ENCODE measurements around the gene PCDHGA12. TPM values are rescaled to one million over a fixed set of nuclear protein-coding genes. Genes with fewer than 3 reads are reported as not detected.

Gene PCDHGA12
- total and polyA plus RNA-seq, 10 of the 15 experiments (the other 5 are each of a cell fraction or from before 2014, with no cell fraction given): 0.04 to 0.79 (median 0.36) TPM; not detected in 2

GRCh38 chr5:141479776-141480175 lies 49.5 kb downstream of the PCDHGA12 start (continued):
- TF ChIP-seq RB1 (IDR thresholded peaks at IDR 0.05; ENCODE audit: borderline replicate concordance): no peak
- TF ChIP-seq CREM (IDR thresholded peaks at IDR 0.05; ENCODE audit: low read depth): no peak
- TF ChIP-seq, protein P1, sequence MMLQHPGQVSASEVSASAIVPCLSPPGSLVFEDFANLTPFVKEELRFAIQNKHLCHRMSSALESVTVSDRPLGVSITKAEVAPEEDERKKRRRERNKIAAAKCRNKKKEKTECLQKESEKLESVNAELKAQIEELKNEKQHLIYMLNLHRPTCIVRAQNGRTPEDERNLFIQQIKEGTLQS (IDR thresholded peaks at IDR 0.05; ENCODE audit: borderline replicate concordance, extremely low read depth, low read depth, low read length): no peak
- TF ChIP-seq YY1 (IDR thresholded peaks at IDR 0.05; ENCODE audit: low read depth, low read length): no peak
- no peak for TF ChIP-seq NR2C2 (IDR thresholded peaks at IDR 0.05; ENCODE audit: borderline replicate concordance, control insufficient read depth, insufficient read length, low read depth)
- TF ChIP-seq MEF2A (IDR thresholded peaks at IDR 0.05; ENCODE audit: insufficient read depth, low read depth, low read length): no peak

Other genes with a start within 250 kb of the PCDHGA12 start
Only the 7 nearest of the 35 such genes appear.
- not detected in 2 replicates for gene PCDHGA8, start 37.9 kb upstream of the PCDHGA12 start, total RNA-seq (2014; rRNA removed)
- 0.04 and 0.05 TPM in 2 replicates for gene PCDHGA8, start 37.9 kb upstream of the PCDHGA12 start, total RNA-seq (2014; rRNA removed; fragmentation: Illumina TruSeq; extraction: Trizol)
- gene PCDHGA8, start 37.9 kb upstream of the PCDHGA12 start, total RNA-seq (2021): not detected in 2 replicates
- gene PCDHGA8, start 37.9 kb upstream of the PCDHGA12 start, polyA plus RNA-seq (2011; rRNA removed): 0.01 TPM in 2 replicates
- 0.05 TPM in 1 of 2 replicates, not detected in the other for gene PCDHGA8, start 37.9 kb upstream of the PCDHGA12 start, polyA plus RNA-seq (2014; fragmentation: Illumina TruSeq; extraction: Trizol)
- not detected for gene PCDHGA8, start 37.9 kb upstream of the PCDHGA12 start, polyA plus RNA-seq (2014; fragmentation: Nextera tagmentation; extraction: Ambion mirVana)
- gene PCDHGA8, start 37.9 kb upstream of the PCDHGA12 start, polyA plus RNA-seq (2014; rRNA removed): 0.05 TPM in 1 of 2 replicates, not detected in the other
- gene PCDHGA8, start 37.9 kb upstream of the PCDHGA12 start, polyA plus RNA-seq (2016; fragmentation: Nextera tagmentation; extraction: Ambion mirVana): not detected
- 1.4 and 1.9 TPM in 2 replicates for gene PCDHGB5, start 32.6 kb upstream of the PCDHGA12 start, total RNA-seq (2014; rRNA removed)
- gene PCDHGB5, start 32.6 kb upstream of the PCDHGA12 start, total RNA-seq (2014; rRNA removed; fragmentation: Illumina TruSeq; extraction: Trizol): 1.3 TPM in 2 replicates
- 1.8 and 2.3 TPM in 2 replicates for gene PCDHGB5, start 32.6 kb upstream of the PCDHGA12 start, total RNA-seq (2021)
- 0.07 TPM in 1 of 2 replicates, not detected in the other for gene PCDHGB5, start 32.6 kb upstream of the PCDHGA12 start, polyA plus RNA-seq (2011; rRNA removed)
- 1.1 TPM in 2 replicates for gene PCDHGB5, start 32.6 kb upstream of the PCDHGA12 start, polyA plus RNA-seq (2014; fragmentation: Illumina TruSeq; extraction: Trizol)
- gene PCDHGB5, start 32.6 kb upstream of the PCDHGA12 start, polyA plus RNA-seq (2014; fragmentation: Nextera tagmentation; extraction: Ambion mirVana): under 1 TPM in 1 of 2 experiments, not detected in 1; 0.02 TPM
- 0.95 TPM in 2 replicates for gene PCDHGB5, start 32.6 kb upstream of the PCDHGA12 start, polyA plus RNA-seq (2014; rRNA removed)
- gene PCDHGB5, start 32.6 kb upstream of the PCDHGA12 start, polyA plus RNA-seq (2016; fragmentation: Nextera tagmentation; extraction: Ambion mirVana): 1 to 10 TPM; 1.4 to 2.3 TPM
- gene PCDHGA9, start 27.7 kb upstream of the PCDHGA12 start, total RNA-seq (2014; rRNA removed): 0.38 and 0.62 TPM in 2 replicates
- 0.51 and 0.63 TPM in 2 replicates for gene PCDHGA9, start 27.7 kb upstream of the PCDHGA12 start, total RNA-seq (2014; rRNA removed; fragmentation: Illumina TruSeq; extraction: Trizol)
- 0.54 and 0.56 TPM in 2 replicates for gene PCDHGA9, start 27.7 kb upstream of the PCDHGA12 start, total RNA-seq (2021)
- gene PCDHGA9, start 27.7 kb upstream of the PCDHGA12 start, polyA plus RNA-seq (2011; rRNA removed): 0.09 and 0.10 TPM in 2 replicates
- gene PCDHGA9, start 27.7 kb upstream of the PCDHGA12 start, polyA plus RNA-seq (2014; fragmentation: Illumina TruSeq; extraction: Trizol): 0.15 and 0.46 TPM in 2 replicates
- gene PCDHGA9, start 27.7 kb upstream of the PCDHGA12 start, polyA plus RNA-seq (2014; fragmentation: Nextera tagmentation; extraction: Ambion mirVana): not detected
- 0.38 and 0.44 TPM in 2 replicates for gene PCDHGA9, start 27.7 kb upstream of the PCDHGA12 start, polyA plus RNA-seq (2014; rRNA removed)
- gene PCDHGA9, start 27.7 kb upstream of the PCDHGA12 start, polyA plus RNA-seq (2016; fragmentation: Nextera tagmentation; extraction: Ambion mirVana): under 1 TPM; 0.08 to 0.15 TPM
- gene PCDHGB6, start 22.5 kb upstream of the PCDHGA12 start, total RNA-seq (2014; rRNA removed): 0.34 and 0.49 TPM in 2 replicates
- gene PCDHGB6, start 22.5 kb upstream of the PCDHGA12 start, total RNA-seq (2014; rRNA removed; fragmentation: Illumina TruSeq; extraction: Trizol): 0.51 and 0.54 TPM in 2 replicates
- 0.80 and 1.0 TPM in 2 replicates for gene PCDHGB6, start 22.5 kb upstream of the PCDHGA12 start, total RNA-seq (2021)
- gene PCDHGB6, start 22.5 kb upstream of the PCDHGA12 start, polyA plus RNA-seq (2011; rRNA removed): 0.07 and 0.10 TPM in 2 replicates
- 0.34 and 0.54 TPM in 2 replicates for gene PCDHGB6, start 22.5 kb upstream of the PCDHGA12 start, polyA plus RNA-seq (2014; fragmentation: Illumina TruSeq; extraction: Trizol)
- under 1 TPM; 0.07 to 0.10 TPM for gene PCDHGB6, start 22.5 kb upstream of the PCDHGA12 start, polyA plus RNA-seq (2014; fragmentation: Nextera tagmentation; extraction: Ambion mirVana)
- 0.28 and 0.60 TPM in 2 replicates for gene PCDHGB6, start 22.5 kb upstream of the PCDHGA12 start, polyA plus RNA-seq (2014; rRNA removed)
- under 1 TPM; 0.28 TPM for gene PCDHGB6, start 22.5 kb upstream of the PCDHGA12 start, polyA plus RNA-seq (2016; fragmentation: Nextera tagmentation; extraction: Ambion mirVana)
- 1.6 and 2.2 TPM in 2 replicates for gene PCDHGA10, start 17.5 kb upstream of the PCDHGA12 start, total RNA-seq (2014; rRNA removed)
- 1.5 and 1.6 TPM in 2 replicates for gene PCDHGA10, start 17.5 kb upstream of the PCDHGA12 start, total RNA-seq (2014; rRNA removed; fragmentation: Illumina TruSeq; extraction: Trizol)
- gene PCDHGA10, start 17.5 kb upstream of the PCDHGA12 start, total RNA-seq (2021): 1.8 and 1.9 TPM in 2 replicates
- gene PCDHGA10, start 17.5 kb upstream of the PCDHGA12 start, polyA plus RNA-seq (2011; rRNA removed): 0.26 and 0.39 TPM in 2 replicates
- 0.84 and 1.4 TPM in 2 replicates for gene PCDHGA10, start 17.5 kb upstream of the PCDHGA12 start, polyA plus RNA-seq (2014; fragmentation: Illumina TruSeq; extraction: Trizol)
- gene PCDHGA10, start 17.5 kb upstream of the PCDHGA12 start, polyA plus RNA-seq (2014; fragmentation: Nextera tagmentation; extraction: Ambion mirVana): under 1 TPM; 0.58 to 0.68 TPM
- gene PCDHGA10, start 17.5 kb upstream of the PCDHGA12 start, polyA plus RNA-seq (2014; rRNA removed): 0.77 and 0.94 TPM in 2 replicates
- gene PCDHGA10, start 17.5 kb upstream of the PCDHGA12 start, polyA plus RNA-seq (2016; fragmentation: Nextera tagmentation; extraction: Ambion mirVana): 1 to 10 TPM; 1.4 to 1.5 TPM
- gene PCDHGB7, start 12.8 kb upstream of the PCDHGA12 start, total RNA-seq (2014; rRNA removed): 0.49 and 0.68 TPM in 2 replicates
- gene PCDHGB7, start 12.8 kb upstream of the PCDHGA12 start, total RNA-seq (2014; rRNA removed; fragmentation: Illumina TruSeq; extraction: Trizol): 0.72 and 0.74 TPM in 2 replicates
- 1.3 and 1.5 TPM in 2 replicates for gene PCDHGB7, start 12.8 kb upstream of the PCDHGA12 start, total RNA-seq (2021)
- gene PCDHGB7, start 12.8 kb upstream of the PCDHGA12 start, polyA plus RNA-seq (2011; rRNA removed): 0.20 and 0.27 TPM in 2 replicates
- gene PCDHGB7, start 12.8 kb upstream of the PCDHGA12 start, polyA plus RNA-seq (2014; fragmentation: Illumina TruSeq; extraction: Trizol): 0.38 and 0.40 TPM in 2 replicates
- not detected for gene PCDHGB7, start 12.8 kb upstream of the PCDHGA12 start, polyA plus RNA-seq (2014; fragmentation: Nextera tagmentation; extraction: Ambion mirVana)
- gene PCDHGB7, start 12.8 kb upstream of the PCDHGA12 start, polyA plus RNA-seq (2014; rRNA removed): 0.32 and 0.41 TPM in 2 replicates
- gene PCDHGB7, start 12.8 kb upstream of the PCDHGA12 start, polyA plus RNA-seq (2016; fragmentation: Nextera tagmentation; extraction: Ambion mirVana): under 1 TPM; 0.35 to 0.74 TPM
- 1.9 and 2.9 TPM in 2 replicates for gene PCDHGA11, start 9.5 kb upstream of the PCDHGA12 start, total RNA-seq (2014; rRNA removed)
- 2.1 and 2.2 TPM in 2 replicates for gene PCDHGA11, start 9.5 kb upstream of the PCDHGA12 start, total RNA-seq (2014; rRNA removed; fragmentation: Illumina TruSeq; extraction: Trizol)
- 3.4 TPM in 2 replicates for gene PCDHGA11, start 9.5 kb upstream of the PCDHGA12 start, total RNA-seq (2021)
- gene PCDHGA11, start 9.5 kb upstream of the PCDHGA12 start, polyA plus RNA-seq (2011; rRNA removed): 0.45 and 0.79 TPM in 2 replicates
- 2.6 and 2.7 TPM in 2 replicates for gene PCDHGA11, start 9.5 kb upstream of the PCDHGA12 start, polyA plus RNA-seq (2014; fragmentation: Illumina TruSeq; extraction: Trizol)
- gene PCDHGA11, start 9.5 kb upstream of the PCDHGA12 start, polyA plus RNA-seq (2014; fragmentation: Nextera tagmentation; extraction: Ambion mirVana): under 1 TPM; 0.21 to 0.31 TPM
- 2.1 TPM in 2 replicates for gene PCDHGA11, start 9.5 kb upstream of the PCDHGA12 start, polyA plus RNA-seq (2014; rRNA removed)
- 1 to 10 TPM; 1.9 to 2.7 TPM for gene PCDHGA11, start 9.5 kb upstream of the PCDHGA12 start, polyA plus RNA-seq (2016; fragmentation: Nextera tagmentation; extraction: Ambion mirVana)

All from GM12878 (cell line).